ENCODE measurements around the gene STAT4. TPM values are rescaled to one million over a fixed set of nuclear protein-coding genes. Genes with fewer than 3 reads are reported as not detected.

Gene STAT4
- total RNA-seq, 2 donors from 2014 or later: 3.2 to 8.8 TPM

DNA sequence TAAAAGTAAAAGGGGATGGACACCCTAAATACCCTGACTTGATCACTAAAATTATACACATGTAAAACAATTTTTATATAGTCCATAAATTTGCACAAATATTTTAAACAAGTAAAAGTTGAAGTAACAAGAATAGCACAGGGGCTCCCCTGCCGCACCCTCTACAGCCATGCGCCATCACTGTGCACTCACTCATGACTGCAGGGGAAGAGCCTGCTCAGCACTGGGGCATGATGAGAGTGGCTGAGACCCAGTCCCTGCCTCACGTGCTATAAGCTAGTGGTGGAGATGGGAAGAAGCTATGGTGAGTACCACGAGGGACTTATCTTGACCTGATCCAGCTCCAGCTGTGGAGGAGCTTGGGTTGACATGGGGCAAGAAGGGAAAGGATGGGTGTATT, 47.5 kb upstream of the STAT4 start:
- Histone ChIP-seq H3K27ac (ENCODE audit: low read depth, low read length) (no peak overlapping the region), H3K27me3 (ENCODE audit: control insufficient read depth, insufficient read depth, low read length, poor library complexity, severe bottlenecking) (no peaks in the 10 kb centered on the region), H3K4me1 (ENCODE audit: control insufficient read depth, insufficient read depth, low read length) (no peaks in the 10 kb centered on the region), H3K9me3 (ENCODE audit: control insufficient read depth, low read length) (no peaks in the 10 kb centered on the region), H3K36me3 (ENCODE audit: control insufficient read depth, insufficient read depth, low read length) (no peaks in the 10 kb centered on the region), H3K9ac (ENCODE audit: extremely low read depth, low read length, poor library complexity, severe bottlenecking) (no peak overlapping the region), H3K4me3 (ENCODE audit: low read length) (no peak overlapping the region)
- TF ChIP-seq CTCF (conservative IDR thresholded peaks at IDR 0.05): no peak
- no peak for DNase-seq
- H3K4me1 Mint-ChIP-seq: peaks cover 2% of the 10 kb centered on the region
- no peak overlapping the region for H3K4me3 Mint-ChIP-seq
- H3K9me3 Mint-ChIP-seq: no peaks in the 10 kb centered on the region
- H3K27ac Mint-ChIP-seq: no peak overlapping the region
- H3K36me3 Mint-ChIP-seq (ENCODE audit: low read depth): no peaks in the 10 kb centered on the region
- 89 to 94% methylated on average over 4 of the region's 4 CpGs for WGBS, 2 experiments (ENCODE audit: insufficient coverage in 1 of 2, insufficient read length in 1 of 2)
- peaks cover 2% of the 10 kb centered on the region for H3K27me3 Mint-ChIP-seq (ENCODE audit: insufficient read depth)

- Histone ChIP-seq H3K4me1 (ENCODE audit: control insufficient read depth, insufficient read depth, low read length) (no peaks in the 10 kb centered on the region), H3K9me3 (ENCODE audit: control insufficient read depth, low read length) (no peaks in the 10 kb centered on the region), H3K36me3 (ENCODE audit: control insufficient read depth, insufficient read depth, low read length) (no peaks in the 10 kb centered on the region), H3K27me3 (ENCODE audit: control insufficient read depth, insufficient read depth, low read length, poor library complexity, severe bottlenecking) (no peaks in the 10 kb centered on the region), H3K9ac (ENCODE audit: extremely low read depth, low read length, poor library complexity, severe bottlenecking) (no peak overlapping the region), H3K27ac (ENCODE audit: low read depth, low read length) (no peak overlapping the region), H3K4me3 (ENCODE audit: low read length) (no peak overlapping the region)
- no peak overlapping the region for H3K4me3 Mint-ChIP-seq
- no peaks in the 10 kb centered on the region for H3K9me3 Mint-ChIP-seq
- peaks cover 2% of the 10 kb centered on the region for H3K27me3 Mint-ChIP-seq (ENCODE audit: insufficient read depth)
- DNase-seq: no peak
- H3K36me3 Mint-ChIP-seq (ENCODE audit: low read depth): no peaks in the 10 kb centered on the region
- no peak for TF ChIP-seq CTCF (conservative IDR thresholded peaks at IDR 0.05)
- 96 to 100% methylated on average over 2 to 3 of the region's 3 CpGs for WGBS, 2 experiments (ENCODE audit: insufficient coverage in 1 of 2, insufficient read length in 1 of 2)
- peaks cover under 1% of the 10 kb centered on the region for H3K4me1 Mint-ChIP-seq
- no peak overlapping the region for H3K27ac Mint-ChIP-seq
Measured at GRCh38 chr2:191197096-191197495, 46.3 kb upstream of the STAT4 start.

DNA sequence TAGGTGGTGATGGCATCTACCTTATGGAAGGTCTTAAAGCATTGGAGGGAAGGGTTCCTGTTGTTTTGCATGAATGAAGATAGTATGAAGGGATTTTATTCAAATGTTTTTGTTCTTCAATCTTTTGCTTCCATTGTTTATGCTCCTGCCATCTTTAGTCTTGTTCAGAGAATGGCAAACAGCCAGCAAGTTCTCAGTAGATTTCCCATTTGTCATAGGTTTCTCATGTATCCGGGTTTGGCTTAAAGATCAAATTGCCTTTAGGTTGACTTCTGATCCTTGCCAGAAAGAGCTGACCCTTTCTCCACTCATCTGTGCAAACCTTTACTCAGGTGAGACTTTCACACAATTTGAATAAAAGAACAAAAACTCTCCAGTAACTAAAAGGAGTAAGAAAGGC, 44.2 kb upstream of the STAT4 start:
- Histone ChIP-seq H3K4me1 (ENCODE audit: control insufficient read depth, insufficient read depth, low read length) (no peaks in the 10 kb centered on the region), H3K27ac (ENCODE audit: low read depth, low read length) (no peak overlapping the region), H3K4me3 (ENCODE audit: low read length) (no peak overlapping the region), H3K9me3 (ENCODE audit: control insufficient read depth, low read length) (peaks cover 18% of the 10 kb centered on the region), H3K9ac (ENCODE audit: extremely low read depth, low read length, poor library complexity, severe bottlenecking) (no peak overlapping the region), H3K27me3 (ENCODE audit: control insufficient read depth, insufficient read depth, low read length, poor library complexity, severe bottlenecking) (no peaks in the 10 kb centered on the region), H3K36me3 (ENCODE audit: control insufficient read depth, insufficient read depth, low read length) (no peaks in the 10 kb centered on the region)
- Mint-ChIP-seq H3K9me3 (peaks cover 19% of the 10 kb centered on the region), H3K36me3 (ENCODE audit: low read depth) (peaks cover 8% of the 10 kb centered on the region), H3K27ac (no peak overlapping the region), H3K4me1 (no peaks in the 10 kb centered on the region), H3K27me3 (ENCODE audit: insufficient read depth) (peaks cover 2% of the 10 kb centered on the region), H3K4me3 (no peak overlapping the region)
- no peak for TF ChIP-seq CTCF (conservative IDR thresholded peaks at IDR 0.05)
- WGBS, 2 experiments (ENCODE audit: insufficient coverage in 1 of 2, insufficient read length in 1 of 2): 86 to 96% methylated on average over 1 of the region's 1 CpG
- DNase-seq: no peak
